ENCODE results near the gene ZP2. TPM values are rescaled to one million over a fixed set of nuclear protein-coding genes. Genes with fewer than 3 reads are reported as not detected.

Gene ZP2
- total and polyA plus RNA-seq, 2 of the 4 experiments (the other 2 are of a cell fraction): not detected

DNA sequence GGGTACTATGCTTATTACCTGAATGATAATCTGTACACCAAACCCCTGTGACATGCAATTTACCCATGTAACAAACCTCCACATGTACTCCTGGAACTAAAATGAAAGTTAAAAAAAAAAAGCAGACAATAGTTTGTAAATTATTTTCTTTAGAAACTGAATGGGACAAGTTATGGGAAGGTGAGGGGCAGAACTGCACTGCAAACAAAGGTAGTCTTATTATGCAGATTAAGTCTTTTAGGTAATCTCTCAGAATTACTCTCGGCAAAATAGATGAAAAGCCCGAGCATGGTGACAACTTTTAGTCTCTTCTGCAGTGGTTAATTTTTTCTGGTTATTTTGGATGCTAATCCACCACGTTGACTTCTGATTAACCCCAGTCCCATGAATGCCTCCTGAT lies 27.4 kb downstream of the ZP2 start:
- Histone ChIP-seq H3K79me1 (ENCODE audit: low read depth in 1 of 2, low read length in 2 of 2) (no peaks in the 10 kb centered on the region), H2AFZ (replicated peaks; ENCODE audit: low read length, poor library complexity) (no peak overlapping the region), H3K23ac (ENCODE audit: low read depth, low read length) (no peak overlapping the region), H3K36me3 (ENCODE audit: control insufficient read depth, insufficient read depth, low read length) (peaks cover 23% of the 10 kb centered on the region), H3K27ac (ENCODE audit: insufficient read depth, low read length) (no peak overlapping the region), H3K27me3 (ENCODE audit: control insufficient read depth, insufficient read depth, low read length) (no peaks in the 10 kb centered on the region), H4K8ac (ENCODE audit: low read depth in 2 of 2, low read length in 2 of 2) (no peak overlapping the region), H3K9ac (ENCODE audit: low read depth, low read length) (no peak overlapping the region), H3K14ac (replicated peaks; ENCODE audit: low read depth, low read length) (no peak overlapping the region), H3K4ac (ENCODE audit: low read depth, low read length) (no peak overlapping the region), H3K4me2 (ENCODE audit: low read depth, low read length) (no peak overlapping the region), H2BK5ac (ENCODE audit: low read depth, low read length, poor library complexity, severe bottlenecking) (no peak overlapping the region), H4K5ac (ENCODE audit: low read depth, low read length) (no peak overlapping the region), H2BK120ac (ENCODE audit: low read depth, low read length) (no peak overlapping the region), H2AK9ac (replicated peaks; ENCODE audit: low read depth, low read length, poor library complexity) (no peak overlapping the region), H2AK5ac (ENCODE audit: low read depth, low read length) (no peak overlapping the region), H2BK15ac (ENCODE audit: low read depth, low read length) (no peak overlapping the region), H3K4me3 (ENCODE audit: insufficient read depth, low read depth, low read length) (no peak overlapping the region), H3K18ac (ENCODE audit: low read depth, low read length) (no peak overlapping the region), H2BK20ac (ENCODE audit: low read depth, low read length) (no peak overlapping the region), H3K4me1 (ENCODE audit: control insufficient read depth, insufficient read depth, low read length) (peaks cover 6% of the 10 kb centered on the region), H3K56ac (ENCODE audit: extremely low read depth, insufficient read depth, low read length) (no peak overlapping the region), H3K9me3 (ENCODE audit: control insufficient read depth, insufficient read depth, low read length) (no peaks in the 10 kb centered on the region; the same call in 1 of the 2 replicates), H4K20me1 (ENCODE audit: insufficient read depth, low read length) (no peaks in the 10 kb centered on the region), H4K91ac (ENCODE audit: insufficient read depth, low read depth, low read length) (no peak overlapping the region), H3K9me1 (ENCODE audit: insufficient read depth, low read length) (no peaks in the 10 kb centered on the region)
- ChIA-PET CTCF (no interaction called here), POLR2A (ENCODE audit: unreplicated experiment) (no interaction called here)
- ATAC-seq (ENCODE audit: low read depth) (no peak), DNase-seq (no peak)
- WGBS, 2 experiments (ENCODE audit: extremely low coverage in 2 of 2, insufficient read length in 1 of 2): no CpG with 5 or more reads among the region's 3 CpGs
- intact Hi-C loops (cut with micrococcal nuclease): no loop called here
- TF ChIP-seq CEBPB (IDR thresholded peaks at IDR 0.05; ENCODE audit: low read depth, low read length): no peak
- no TSS peak for BruUV-seq (replicated peaks)
- dilution Hi-C loops (cut with HindIII; ENCODE audit: low sequenced_read_pairs, unreplicated experiment): no loop called here
- in situ Hi-C loops (cut with MboI; ENCODE audit: low sequenced_read_pairs): no loop called here
